T-helper 2 cell treated with Interferon-gamma antibody and Interleukin-4, amounts not matched to agents 100 ng/mL and 5 ng/mL, for 36 hours (primary cell): ENCODE data around the gene KIAA2012. TPM values are rescaled to one million over a fixed set of nuclear protein-coding genes. Genes with fewer than 3 reads are reported as not detected.

Source experiments
- intact Hi-C: fragments of 100-400 bp; cut with micrococcal nuclease; formaldehyde crosslinking; loops from one replicate; pipeline ENCODE4 v1.15.1; 2023
- total RNA-seq: library from RNA; stranded (reverse); gene quantifications from 2 replicates; pipeline ENCODE4 v1.2.3, GENCODE V29; 2022

Gene KIAA2012
- total RNA-seq, 1 donor from 2014 or later = not detected

DNA sequence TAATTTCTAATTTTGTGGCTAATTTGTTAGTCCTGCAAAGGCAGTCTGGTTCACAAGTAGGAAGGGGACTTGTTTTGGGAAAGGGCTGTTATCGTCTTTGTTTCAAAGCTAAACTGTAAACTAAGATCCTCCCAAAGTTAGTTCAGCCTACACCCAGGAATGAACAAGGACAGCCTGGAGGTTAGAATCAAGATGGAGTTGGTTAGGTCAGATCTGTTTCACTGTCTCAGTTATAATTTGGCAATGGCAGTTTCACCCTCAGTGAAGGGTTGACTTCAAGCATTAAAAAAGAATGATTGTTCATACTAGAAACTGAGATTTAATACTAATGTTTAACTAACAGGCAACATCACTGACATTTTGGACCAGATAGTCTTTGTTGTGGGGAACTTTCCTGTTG, 69.5 kb downstream of the KIAA2012 start:
- intact Hi-C loops = no loop called here

DNA sequence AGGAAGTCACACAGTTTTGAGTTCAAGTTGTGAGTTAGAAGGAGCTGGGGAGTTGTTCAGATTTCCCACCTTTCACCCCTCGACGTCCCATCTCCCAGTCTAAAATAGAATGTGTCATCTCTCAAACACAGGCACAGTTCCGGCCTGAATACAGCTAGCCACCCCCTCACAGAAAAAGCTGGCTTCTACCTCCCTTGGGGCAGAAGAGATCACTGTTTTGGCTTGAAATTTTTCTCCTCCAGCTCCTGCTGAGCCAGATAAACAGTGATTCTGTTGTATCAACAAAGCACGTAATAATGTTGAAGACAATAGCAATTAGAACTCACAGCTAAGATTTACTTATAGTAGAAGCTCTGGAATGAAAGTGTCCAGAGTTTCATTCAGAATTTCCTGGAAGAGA, 74.7 kb downstream of the KIAA2012 start:
- intact Hi-C loops = no loop called here

DNA sequence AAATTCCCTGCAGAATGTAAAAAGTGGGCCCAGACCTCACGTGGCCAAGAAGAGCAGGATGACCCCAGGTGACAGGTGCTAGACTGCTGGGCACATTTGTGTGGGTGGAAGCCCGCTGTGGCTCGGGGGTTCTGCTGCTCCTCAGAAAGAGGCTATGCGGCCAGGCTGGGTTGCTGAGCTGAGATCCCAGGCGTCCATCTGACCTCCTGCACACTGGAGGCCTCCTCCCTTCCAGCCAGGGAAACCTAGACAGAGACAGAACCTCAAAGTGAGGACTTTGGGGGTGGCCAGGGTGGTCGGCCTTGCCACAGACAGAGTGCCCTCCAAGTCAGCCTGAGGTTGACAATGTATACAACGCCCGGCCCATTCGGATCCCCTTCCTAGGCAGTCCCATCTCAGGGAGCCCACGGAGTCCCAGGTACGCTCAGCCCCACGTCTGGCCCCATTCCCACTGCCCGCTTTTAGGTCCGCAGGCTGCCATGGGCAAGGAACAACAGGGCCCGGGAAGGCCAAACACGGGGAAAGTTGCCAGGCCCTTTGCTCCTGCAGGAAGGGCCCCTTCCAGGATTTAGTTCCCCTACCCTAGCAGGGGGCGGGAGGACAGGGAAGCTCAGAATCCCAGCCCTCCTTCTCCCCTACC, 75.6 kb downstream of the KIAA2012 start:
- intact Hi-C loops = no loop called here

DNA sequence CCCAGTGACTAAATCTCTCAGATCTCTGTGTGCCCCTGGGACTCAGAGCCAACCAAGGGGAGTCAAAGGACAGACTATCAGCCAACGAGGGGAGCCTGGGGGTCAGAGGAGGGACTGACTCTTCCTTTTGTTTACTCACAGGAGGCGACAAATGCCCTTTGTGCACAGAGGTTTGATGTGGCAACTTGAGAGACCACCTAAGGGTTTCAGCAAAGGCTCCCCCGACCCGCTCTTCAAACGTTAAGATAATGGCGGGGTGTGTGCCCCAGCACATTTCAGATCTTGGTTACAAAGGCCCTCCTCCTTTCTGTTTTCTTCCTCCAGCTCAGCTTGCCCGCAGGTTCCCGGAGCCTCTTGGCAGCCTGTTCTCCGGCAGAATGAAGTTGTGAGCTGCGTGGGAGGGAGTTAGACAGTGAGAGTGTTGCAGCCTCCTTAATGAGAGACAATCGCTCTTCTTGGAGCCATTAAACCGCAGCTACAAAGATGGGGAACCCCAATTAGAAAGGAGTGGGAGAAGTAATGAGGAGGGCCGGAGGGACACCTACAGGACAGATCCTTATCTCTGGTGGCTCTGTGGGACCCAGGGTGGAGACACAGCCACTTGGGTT, 76.2 kb downstream of the KIAA2012 start:
- intact Hi-C loops = no loop called here

DNA sequence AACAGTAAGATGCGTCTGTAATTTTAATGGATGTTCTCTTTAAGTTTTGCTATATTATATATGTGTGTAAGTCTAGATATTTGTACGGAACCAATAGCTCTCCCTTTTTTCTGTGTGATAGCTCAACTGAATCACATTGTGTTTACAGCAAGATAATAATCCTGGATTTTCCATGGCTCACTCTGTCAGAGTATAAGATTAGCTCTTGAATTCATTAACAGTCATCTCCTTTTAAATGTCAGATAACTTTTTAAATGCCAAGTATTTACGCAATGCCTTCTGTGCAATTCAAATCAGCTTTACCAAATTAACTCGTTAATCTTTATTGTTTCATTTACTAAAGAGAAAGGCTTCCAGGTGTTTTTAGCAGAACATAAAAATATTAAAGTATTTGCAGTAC, 76.9 kb downstream of the KIAA2012 start:
- intact Hi-C loops = no loop called here

DNA sequence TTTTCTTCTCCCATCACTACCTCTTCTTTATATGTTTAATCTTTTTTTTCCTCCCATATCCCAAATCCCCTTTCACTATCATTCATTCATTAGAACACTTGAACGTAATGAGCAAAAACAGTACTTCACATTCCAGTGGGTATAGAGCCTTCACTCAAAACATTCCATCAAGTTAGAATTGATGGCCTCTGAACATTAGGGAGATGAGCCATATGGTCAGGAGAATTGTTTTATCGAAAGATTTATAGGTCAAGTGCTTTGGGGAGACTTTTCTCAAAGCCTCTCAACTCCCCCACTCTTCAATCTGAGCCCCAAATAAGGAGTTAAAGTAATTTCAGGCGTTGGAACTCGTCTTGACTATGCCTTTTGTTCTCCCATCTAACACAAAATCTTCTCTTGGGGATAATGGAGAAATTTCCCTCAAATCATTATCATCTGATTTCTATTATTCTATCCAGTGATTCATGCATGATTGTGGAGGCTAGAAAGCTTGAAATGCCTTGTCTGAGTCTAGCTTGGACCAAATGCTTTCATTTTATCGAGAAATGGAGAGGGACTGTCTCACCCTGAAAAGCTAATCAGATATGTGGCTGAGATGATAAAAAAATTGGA, 79.2 kb downstream of the KIAA2012 start:
- intact Hi-C loops = no loop called here

DNA sequence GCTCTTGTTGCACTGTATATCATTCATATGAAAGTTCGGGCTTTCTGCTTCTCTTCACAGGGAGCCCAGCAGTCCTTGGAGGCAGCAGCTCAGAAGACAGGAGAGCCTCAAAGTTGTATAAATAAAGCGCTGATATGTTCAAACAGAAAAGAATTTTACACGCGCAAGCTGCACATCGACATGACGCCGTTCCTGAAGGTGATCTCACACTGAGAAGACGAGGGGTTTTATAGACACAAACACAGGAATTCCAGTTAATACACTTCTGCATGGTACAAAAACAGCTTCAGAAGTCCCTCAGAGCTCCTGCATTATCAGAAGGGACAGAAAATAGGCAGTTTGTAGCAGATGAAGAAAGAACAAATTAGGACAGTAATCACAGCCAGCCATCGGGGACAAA, 81.6 kb downstream of the KIAA2012 start:
- intact Hi-C loops = no loop called here

DNA sequence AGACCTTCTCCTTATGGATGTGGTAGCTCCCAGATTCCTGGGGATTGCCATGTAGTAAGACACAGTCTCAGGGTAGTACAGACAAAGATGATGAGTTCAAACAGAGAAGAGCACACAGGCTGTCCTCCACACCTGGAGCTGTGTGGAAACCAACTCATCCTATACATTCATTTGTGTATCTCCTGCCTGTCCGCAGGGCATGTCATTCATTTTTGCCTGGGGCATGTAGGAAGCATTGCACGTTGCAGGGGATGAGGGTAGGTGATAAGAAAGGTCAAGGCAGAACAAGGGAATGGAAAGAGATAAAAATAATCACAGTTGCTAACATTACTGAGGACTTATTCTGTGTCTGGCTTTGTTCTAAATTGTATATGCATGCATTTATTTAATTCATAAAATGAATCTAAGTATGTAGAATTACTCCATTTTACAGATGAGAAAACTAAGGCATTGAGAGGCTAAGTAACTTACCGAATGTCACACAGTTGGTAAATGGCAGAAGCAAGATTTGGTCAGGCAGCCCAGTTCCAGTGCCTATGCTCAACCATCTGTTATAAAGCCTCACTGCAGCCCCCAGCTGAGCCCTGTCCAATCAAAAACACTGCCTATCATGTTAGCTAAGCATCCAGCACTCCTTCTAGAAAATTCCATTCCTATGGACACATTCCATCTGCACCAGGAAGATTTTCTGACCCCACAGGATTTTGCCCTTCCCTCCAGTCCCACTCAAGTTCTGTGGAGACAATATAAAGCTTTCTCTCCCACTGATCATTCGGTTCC, 84.3 kb downstream of the KIAA2012 start:
- intact Hi-C loops = no loop called here

DNA sequence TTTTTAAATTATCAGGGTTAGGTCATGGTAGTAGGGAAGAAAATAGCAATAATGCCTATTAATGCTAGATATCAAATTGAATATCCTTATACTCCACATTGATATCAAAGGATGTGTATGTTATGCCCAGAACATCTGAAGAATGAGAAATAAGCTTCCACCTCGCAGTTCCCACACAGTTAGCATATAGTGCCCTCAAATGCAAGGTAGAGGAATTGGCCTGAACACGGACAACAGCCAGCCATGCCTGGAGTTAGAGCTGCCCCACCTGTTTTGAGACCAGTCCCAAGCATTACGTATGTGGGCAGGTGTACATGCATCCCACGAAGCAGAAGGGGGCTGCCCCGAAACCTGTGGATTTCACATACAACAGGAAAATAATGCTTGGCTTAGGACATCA, 85.7 kb downstream of the KIAA2012 start:
- intact Hi-C loops = no loop called here

DNA sequence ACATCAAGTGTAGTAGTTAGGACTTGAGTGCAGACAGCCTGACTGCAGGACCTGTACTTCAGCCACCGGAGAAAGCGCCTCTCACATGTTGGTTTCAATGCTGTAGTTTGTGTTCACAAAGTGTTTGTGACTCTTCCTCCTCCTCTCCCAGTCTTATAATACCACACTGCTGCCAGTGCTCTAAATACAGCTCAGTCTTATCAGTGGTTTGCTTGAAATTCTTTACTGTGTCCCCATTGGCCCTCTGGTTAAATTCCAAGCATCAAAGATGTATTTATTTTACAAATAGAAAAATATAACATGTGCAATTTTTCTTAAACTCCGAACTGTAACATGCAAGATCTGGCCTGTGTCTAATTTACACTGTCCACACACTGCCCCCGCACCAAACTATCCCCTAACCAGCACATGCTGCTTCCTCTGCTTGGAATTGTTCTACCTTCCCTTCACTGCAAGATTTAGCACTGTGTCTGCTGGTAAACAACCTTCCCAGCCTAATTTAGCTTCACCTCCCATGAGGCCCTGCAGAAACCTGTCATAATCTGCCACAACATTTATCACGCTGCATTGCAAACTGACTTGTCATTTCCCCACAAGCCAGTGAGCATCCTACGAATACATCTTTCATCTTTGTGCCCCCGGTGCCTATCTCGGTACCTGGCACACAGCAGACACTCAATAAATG, 88.2 kb downstream of the KIAA2012 start:
- intact Hi-C loops = no loop called here

DNA sequence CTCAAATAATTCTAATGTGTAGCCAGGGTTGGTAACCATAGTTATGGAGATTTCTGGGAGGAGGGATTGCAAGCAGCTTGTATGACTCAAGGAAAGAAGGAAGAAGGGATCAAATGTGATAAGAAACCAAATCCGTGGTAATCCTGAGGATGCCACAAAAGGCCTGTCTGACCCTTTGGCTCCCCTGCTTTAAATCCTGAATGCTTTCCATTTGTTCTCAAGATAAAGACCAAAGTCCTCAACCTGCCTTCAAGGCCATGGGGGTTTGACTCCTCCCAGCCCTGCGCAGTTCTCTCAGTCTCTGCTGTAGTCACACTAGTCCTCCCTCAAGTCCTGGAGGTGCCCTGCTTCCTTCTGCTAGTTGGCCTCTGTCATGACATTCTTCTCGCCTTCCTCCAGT, 91.4 kb downstream of the KIAA2012 start:
- intact Hi-C loops = no loop called here

DNA sequence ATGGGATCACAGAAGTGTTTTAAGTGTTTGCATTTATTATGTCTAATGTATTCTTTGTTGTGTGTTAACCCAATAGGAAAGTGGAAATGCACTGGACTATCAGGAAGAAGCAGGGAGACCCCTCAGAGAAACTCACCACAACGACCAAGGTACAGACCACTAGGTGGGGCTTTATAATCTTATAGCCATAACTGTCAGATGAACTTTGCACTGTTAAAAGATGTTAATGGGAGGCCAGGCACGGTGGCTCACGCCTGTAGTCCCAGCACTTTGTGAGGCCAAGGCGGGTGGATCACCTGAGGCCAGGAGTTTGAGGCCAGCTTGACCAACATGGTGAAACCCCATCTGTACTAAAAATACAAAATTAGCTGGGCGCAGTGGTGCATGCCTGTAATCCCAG, 92.2 kb downstream of the KIAA2012 start:
- intact Hi-C loops = no loop called here

DNA sequence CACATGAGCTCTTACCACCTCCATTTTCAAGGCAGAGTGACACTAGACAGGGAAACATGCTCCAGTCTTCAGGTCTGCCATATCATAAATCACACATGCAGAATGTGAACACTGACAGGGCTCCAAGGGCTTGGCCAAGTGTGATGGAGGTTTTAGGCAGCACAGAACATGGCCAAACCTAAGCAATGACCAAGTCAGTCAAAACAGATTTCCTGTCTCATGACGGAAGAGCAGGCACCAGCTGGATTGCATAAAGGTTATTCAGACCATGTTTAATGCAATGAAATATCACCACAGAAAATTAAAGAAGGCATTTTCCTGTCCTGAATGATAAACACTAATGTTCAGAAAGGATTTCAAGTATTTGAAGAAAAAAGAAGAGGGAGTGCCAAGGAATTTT, 92.9 kb downstream of the KIAA2012 start:
- intact Hi-C loops = no loop called here

DNA sequence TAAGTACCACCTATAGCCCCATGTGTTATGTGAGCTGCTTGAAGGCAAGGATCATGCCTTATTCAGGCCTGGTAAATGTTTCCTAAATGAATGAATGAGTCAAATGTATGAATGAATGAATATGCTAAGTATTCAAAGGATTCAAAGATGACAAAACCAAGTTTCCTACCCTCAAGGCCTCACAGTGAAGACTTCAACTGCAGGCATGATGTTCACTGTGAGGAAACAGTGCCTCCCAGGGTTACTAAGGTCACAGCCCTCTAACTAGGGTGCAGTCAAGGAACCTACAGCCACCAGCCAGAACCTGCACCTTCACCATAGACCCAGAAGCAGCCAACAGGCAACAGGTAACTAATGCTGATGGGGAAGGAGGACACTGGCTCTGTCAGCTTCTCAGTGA, 96.1 kb downstream of the KIAA2012 start:
- intact Hi-C loops = no loop called here

DNA sequence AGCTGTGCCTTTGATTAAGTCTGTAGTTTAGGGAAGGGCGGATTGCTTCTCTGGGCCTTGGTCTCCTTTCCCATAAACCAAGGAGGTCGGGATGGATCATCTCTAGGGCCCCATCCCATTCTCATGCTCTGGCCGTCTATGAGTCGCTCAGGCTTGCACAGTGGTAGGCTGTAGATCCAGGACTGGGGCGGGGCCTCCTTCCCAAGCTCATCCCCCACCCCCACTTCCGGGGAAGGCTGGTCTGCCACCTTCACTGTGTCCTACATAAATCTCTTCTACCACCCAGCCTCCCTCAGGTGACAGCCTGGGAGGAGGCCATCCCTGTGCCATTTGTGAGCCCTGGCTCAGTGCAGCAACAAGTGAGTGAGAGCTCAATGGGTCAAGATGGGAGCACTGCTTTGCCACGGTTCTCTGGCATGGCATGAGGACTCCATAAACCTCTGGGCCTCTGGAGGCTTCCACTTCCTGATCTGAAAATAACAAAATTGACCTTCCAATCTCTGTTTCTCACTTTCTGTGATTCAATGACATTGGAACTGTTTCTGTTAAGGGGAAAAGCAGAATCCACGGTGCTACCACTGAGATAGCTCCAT, 96.9 kb downstream of the KIAA2012 start:
- intact Hi-C loops = no loop called here

DNA sequence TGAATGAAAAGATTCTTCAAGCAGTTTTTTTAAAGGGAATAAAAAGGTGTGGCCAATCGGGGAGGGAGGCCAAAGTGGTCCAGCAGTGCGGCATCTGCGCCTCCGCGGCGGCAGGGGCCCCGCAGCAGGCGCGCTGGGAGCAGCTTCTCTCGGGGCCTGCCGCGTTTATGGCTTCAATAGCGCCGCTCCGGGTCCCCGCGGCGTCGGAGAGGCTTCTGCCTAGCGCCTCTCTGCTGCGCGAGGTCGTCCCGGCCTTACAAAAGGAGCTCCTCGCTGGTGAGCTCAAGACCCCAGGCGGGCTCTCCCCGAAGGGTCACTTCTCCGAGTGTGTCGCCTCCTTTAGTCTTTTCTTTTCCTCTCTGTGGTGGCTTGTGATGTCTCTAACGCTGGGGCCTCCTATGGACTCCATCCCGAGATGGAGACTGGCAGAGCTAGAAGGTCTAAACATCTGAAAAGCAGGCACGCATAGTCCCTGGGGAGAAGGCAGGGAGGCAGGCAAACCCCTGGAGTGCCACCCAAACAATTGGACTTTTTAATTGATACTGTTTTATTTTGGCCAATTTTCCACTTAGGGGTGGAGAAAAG, 98.3 kb downstream of the KIAA2012 start:
- intact Hi-C loops = no loop called here

DNA sequence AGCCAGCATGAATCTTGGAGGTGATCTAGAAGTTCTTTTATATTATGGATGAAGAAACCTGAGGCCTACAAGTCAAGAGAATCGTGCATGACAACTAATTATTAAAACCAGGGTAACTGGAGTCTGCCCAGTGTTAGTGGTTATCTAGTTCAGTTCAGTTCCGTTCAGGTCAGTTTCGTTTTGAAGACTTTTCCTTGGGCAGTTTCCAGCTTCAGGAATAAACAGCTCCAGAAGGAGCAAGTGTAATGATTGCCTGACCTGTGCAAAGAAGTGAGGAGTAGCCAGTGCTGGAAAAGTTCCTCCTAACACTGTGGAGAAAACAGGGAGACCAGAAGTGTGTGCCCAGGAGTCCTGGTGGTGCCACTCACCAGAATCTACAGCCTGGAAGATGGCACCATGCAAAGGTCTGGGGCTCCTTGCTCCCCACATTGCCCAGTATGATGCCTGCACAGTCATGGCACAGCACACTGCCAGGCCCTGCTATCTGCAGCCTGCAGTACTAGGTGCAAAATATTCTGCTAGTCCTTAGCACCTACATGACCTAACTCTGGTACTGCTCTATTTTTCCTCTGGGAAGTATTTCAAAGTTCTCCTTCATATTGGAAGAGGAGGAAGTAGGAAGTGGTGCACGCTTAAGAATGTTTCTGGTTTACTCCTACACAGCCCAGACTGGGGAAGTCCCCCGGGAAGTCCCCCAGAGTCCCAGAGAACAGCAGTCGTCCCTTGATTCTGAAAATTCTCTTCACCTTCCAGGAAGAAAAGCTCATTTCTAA, 99.6 kb downstream of the KIAA2012 start:
- intact Hi-C loops = no loop called here

DNA sequence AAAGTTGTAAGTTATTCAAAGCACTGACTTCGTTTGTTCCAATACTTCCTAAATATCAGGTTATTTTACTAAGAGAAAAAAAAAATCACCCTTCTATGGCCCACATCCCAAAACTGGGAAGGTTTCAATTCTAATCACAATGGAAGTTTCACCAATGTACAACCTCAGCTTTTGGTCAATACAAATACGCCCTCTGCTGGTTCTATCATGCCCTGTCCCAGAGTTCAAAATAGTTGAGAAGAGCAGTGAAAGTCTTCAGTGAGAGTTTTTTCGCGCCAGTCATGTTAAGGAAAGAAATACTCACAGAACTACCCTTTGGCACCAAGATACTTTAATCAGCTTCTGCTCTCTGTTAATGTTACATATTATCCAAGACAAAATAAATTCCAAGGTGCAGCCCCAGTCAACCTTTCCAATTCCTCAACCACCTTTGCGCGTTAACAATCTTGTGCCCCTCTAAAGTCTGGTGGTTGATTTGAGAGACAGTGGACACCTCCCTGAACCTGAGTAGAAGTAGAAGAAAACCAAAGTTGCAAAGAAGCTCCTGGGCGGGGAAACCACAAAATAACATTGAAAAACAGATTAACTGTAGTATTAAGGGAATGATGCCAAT, 105.4 kb downstream of the KIAA2012 start:
- intact Hi-C loops = loop anchor here (1.0 to 5.0 kb wide), 4 partner anchors 74 to 942 kb away; no protein-coding TSS in a partner anchor

DNA sequence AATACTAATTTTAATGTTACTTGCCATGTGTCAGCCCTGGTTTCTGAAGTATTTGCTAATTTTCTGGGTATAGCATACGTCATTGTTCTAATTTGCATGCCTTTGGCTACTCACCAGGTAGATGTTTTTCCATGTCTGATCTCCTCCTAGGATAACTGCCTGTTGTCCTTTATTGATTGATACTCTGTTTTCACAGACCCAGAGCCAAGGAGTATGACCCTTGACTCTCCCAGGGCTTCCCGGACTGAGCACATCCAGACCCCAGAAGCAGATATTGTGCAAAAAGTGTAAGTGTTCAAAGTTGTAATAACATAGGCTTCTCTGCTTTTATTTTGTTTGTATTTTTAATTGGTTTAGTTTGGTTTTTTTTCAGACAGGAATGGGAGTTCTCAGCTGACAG, 111.5 kb downstream of the KIAA2012 start:
- intact Hi-C loops = loop anchor here (5.0 kb wide), 1 partner anchor 387 kb away; no protein-coding TSS in a partner anchor

DNA sequence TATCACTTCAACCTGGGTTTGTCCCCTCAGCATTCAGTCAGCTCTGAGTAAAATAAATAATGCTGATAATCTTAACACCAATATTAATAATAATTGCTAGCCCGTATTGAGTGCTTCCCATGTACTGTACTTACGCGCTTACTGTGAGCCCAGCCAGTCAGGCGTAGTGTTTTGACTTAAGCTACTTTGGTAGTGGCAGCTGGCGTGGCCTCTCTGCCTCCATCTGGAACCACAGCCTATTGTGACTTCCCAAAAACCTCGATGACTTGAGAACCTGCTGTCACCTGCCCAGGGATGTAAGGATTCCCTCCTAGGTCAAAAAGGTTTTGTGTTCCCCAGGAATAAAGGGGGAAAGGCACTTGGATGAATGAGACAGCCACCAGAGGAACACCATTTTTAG, 112.1 kb downstream of the KIAA2012 start:
- intact Hi-C loops = no loop called here
